ENCODE measurements around the gene SLC2A4.
"Not testable (repeated sequence)": the region's sequence is repeated elsewhere in the genome, so short reads cannot be mapped to it uniquely, and the experiment has no call there.

SLC2A4 gene

GRCh38 chr17:7281074-7281952 is at the start of gene SLC2A4:
Gene SLC2A4 (plus strand): TSS chr17:7281718. CDS start chr17:7281935, 217 bp downstream.
- peak; percentile 63 for DNase-seq

GRCh38 chr17:7232114-7232513 is 49.4 kb upstream of the SLC2A4 start:
- no peak for DNase-seq

GRCh38 chr17:7233701-7234082 is 47.8 kb upstream of the SLC2A4 start:
- DNase-seq = peak; percentile 44

- peak; percentile 86 for DNase-seq
These were observed 47.2 kb upstream of the SLC2A4 start, which contains the start of gene DVL2 for GRCh38 chr17:7234083-7234951. Gene DVL2 (minus strand): TSS chr17:7234517. CDS start chr17:7234262, 255 bp downstream.

GRCh38 chr17:7235693-7236665 is 45.5 kb upstream of the SLC2A4 start:
- DNase-seq = peak; percentile 20

GRCh38 chr17:7236808-7237207 is 44.7 kb upstream of the SLC2A4 start:
- no peak for DNase-seq

- no peak for DNase-seq
These were observed 44.2 kb upstream of the SLC2A4 start for GRCh38 chr17:7237266-7237760.

GRCh38 chr17:7237761-7238419 is 43.6 kb upstream of the SLC2A4 start:
- DNase-seq = peak; percentile 31

GRCh38 chr17:7238420-7239090 is 43.0 kb upstream of the SLC2A4 start:
- no peak for DNase-seq

- DNase-seq = peak; percentile 99
These were observed 42.2 kb upstream of the SLC2A4 start, which contains the start of gene PHF23 for GRCh38 chr17:7239091-7240027. Gene PHF23 (minus strand): TSS chr17:7239457. CDS start chr17:7239279, 178 bp downstream.

GRCh38 chr17:7240375-7240774 is 41.1 kb upstream of the SLC2A4 start:
- no peak for DNase-seq

- DNase-seq = no peak
These were observed 40.3 kb upstream of the SLC2A4 start for GRCh38 chr17:7241090-7241733.

GRCh38 chr17:7241783-7242716 is 39.5 kb upstream of the SLC2A4 start, which contains the start of gene GABARAP:
Gene GABARAP (minus strand): TSS chr17:7242449. CDS start chr17:7242330, 119 bp downstream.
- DNase-seq = peak; percentile 84

- DNase-seq = peak; percentile 85
These were observed 38.6 kb upstream of the SLC2A4 start for GRCh38 chr17:7242717-7243452.

- DNase-seq = no peak
These were observed 38.1 kb upstream of the SLC2A4 start for GRCh38 chr17:7243453-7243729.

- DNase-seq = not testable (repeated sequence)
These were observed 37.7 kb upstream of the SLC2A4 start for GRCh38 chr17:7243838-7244237.

- DNase-seq = no peak
These were observed 34.7 kb upstream of the SLC2A4 start for GRCh38 chr17:7246779-7247178.

All from kidney glomerular epithelial cell (primary cell).